Measurements from ENCODE around the gene TMEM168. TPM values are rescaled to one million over a fixed set of nuclear protein-coding genes. Genes with fewer than 3 reads are reported as not detected.

Gene TMEM168
- total and polyA plus RNA-seq, 2 of the 13 experiments (the other 11 are each of a cell fraction or from before 2014, with no cell fraction given), result 8.7 to 15.7 TPM

DNA sequence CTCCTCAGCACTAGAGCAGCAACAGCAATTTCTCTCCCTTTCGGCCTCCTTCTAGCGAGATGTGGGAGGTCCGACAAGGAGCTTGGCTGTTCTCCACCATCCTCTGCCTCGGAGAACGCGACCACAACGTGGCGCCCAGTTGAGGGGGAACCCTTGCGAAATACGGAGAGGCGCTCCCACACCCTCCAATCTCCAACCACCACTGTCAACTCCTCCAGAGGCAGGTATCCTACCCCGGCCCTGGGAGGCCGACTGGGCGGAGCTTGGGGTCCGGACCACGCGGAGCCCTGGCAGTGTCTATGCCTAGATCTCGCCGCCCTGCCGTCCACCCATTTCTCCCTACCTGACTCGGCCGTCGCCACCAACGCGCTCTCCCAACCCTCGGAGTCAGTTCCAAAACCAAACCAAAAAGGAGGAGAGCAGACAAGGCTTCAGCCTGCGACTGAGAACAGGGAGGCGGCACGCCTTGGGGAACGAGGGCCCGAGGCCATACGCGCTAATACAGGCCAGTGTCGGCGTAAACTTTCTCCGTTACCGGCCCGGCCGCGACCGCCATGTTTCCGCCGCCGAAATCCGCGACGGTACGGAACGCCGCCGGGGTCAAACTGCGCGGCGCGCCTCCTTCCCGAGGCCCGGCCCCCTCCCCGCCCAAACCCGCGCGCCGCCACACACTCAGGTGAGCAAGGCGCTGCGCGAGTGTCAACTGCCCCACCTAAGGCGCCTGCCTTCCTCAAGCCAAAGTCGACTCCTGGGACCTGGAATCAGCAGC, at the start of gene TMEM168 (continued):
- TF ChIP-seq MBNL3 (CRISPR knock-in tag; conservative IDR thresholded peaks at IDR 0.05), result no peak
- TF ChIP-seq, protein P1, sequence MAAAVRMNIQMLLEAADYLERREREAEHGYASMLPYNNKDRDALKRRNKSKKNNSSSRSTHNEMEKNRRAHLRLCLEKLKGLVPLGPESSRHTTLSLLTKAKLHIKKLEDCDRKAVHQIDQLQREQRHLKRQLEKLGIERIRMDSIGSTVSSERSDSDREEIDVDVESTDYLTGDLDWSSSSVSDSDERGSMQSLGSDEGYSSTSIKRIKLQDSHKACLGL (CRISPR knock-in tag; IDR thresholded peaks at IDR 0.05), result no peak
- no peak for TF ChIP-seq GLI4 (CRISPR knock-in tag; IDR thresholded peaks at IDR 0.05; ENCODE audit: borderline replicate concordance)
- TF ChIP-seq ZFYVE20 (CRISPR knock-in tag; IDR thresholded peaks at IDR 0.05; ENCODE audit: borderline replicate concordance, low read depth), result no peak
- TF ChIP-seq HNRNPUL1 (IDR thresholded peaks at IDR 0.05; ENCODE audit: low read depth, low read length), result no peak
- TF ChIP-seq, protein P2, sequence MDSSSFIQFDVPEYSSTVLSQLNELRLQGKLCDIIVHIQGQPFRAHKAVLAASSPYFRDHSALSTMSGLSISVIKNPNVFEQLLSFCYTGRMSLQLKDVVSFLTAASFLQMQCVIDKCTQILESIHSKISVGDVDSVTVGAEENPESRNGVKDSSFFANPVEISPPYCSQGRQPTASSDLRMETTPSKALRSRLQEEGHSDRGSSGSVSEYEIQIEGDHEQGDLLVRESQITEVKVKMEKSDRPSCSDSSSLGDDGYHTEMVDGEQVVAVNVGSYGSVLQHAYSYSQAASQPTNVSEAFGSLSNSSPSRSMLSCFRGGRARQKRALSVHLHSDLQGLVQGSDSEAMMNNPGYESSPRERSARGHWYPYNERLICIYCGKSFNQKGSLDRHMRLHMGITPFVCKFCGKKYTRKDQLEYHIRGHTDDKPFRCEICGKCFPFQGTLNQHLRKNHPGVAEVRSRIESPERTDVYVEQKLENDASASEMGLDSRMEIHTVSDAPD (CRISPR knock-in tag; IDR thresholded peaks at IDR 0.05), result peak; percentile 78; the same call in 1 of the 2 replicates
- no peak for TF ChIP-seq MIXL1 (CRISPR knock-in tag; IDR thresholded peaks at IDR 0.05)
- TF ChIP-seq TCF12 (IDR thresholded peaks at IDR 0.05), result no peak
- no peak for TF ChIP-seq TCF12 (CRISPR knock-in tag; IDR thresholded peaks at IDR 0.05)
- TF ChIP-seq, protein P3, sequence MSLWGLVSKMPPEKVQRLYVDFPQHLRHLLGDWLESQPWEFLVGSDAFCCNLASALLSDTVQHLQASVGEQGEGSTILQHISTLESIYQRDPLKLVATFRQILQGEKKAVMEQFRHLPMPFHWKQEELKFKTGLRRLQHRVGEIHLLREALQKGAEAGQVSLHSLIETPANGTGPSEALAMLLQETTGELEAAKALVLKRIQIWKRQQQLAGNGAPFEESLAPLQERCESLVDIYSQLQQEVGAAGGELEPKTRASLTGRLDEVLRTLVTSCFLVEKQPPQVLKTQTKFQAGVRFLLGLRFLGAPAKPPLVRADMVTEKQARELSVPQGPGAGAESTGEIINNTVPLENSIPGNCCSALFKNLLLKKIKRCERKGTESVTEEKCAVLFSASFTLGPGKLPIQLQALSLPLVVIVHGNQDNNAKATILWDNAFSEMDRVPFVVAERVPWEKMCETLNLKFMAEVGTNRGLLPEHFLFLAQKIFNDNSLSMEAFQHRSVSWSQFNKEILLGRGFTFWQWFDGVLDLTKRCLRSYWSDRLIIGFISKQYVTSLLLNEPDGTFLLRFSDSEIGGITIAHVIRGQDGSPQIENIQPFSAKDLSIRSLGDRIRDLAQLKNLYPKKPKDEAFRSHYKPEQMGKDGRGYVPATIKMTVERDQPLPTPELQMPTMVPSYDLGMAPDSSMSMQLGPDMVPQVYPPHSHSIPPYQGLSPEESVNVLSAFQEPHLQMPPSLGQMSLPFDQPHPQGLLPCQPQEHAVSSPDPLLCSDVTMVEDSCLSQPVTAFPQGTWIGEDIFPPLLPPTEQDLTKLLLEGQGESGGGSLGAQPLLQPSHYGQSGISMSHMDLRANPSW (CRISPR knock-in tag; IDR thresholded peaks at IDR 0.05; ENCODE audit: borderline replicate concordance), result no peak; the same call in 1 of the 2 replicates
- TF ChIP-seq, protein P4, sequence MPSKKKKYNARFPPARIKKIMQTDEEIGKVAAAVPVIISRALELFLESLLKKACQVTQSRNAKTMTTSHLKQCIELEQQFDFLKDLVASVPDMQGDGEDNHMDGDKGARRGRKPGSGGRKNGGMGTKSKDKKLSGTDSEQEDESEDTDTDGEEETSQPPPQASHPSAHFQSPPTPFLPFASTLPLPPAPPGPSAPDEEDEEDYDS (CRISPR knock-in tag; IDR thresholded peaks at IDR 0.05), result peak; percentile 39; the same call in 1 of the 2 replicates
- TF ChIP-seq ZNF468 (CRISPR knock-in tag; IDR thresholded peaks at IDR 0.05), result no peak
- TF ChIP-seq MAZ (IDR thresholded peaks at IDR 0.05; ENCODE audit: borderline replicate concordance, low read depth, low read length), result no peak
- TF ChIP-seq MAZ (CRISPR knock-in tag; IDR thresholded peaks at IDR 0.05; ENCODE audit: low read depth), result no peak
- no peak for TF ChIP-seq PHF5A (CRISPR knock-in tag; IDR thresholded peaks at IDR 0.05; ENCODE audit: low read depth, unreplicated experiment)
- TF ChIP-seq, protein P5, sequence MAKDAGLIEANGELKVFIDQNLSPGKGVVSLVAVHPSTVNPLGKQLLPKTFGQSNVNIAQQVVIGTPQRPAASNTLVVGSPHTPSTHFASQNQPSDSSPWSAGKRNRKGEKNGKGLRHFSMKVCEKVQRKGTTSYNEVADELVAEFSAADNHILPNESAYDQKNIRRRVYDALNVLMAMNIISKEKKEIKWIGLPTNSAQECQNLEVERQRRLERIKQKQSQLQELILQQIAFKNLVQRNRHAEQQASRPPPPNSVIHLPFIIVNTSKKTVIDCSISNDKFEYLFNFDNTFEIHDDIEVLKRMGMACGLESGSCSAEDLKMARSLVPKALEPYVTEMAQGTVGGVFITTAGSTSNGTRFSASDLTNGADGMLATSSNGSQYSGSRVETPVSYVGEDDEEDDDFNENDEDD (CRISPR knock-in tag; IDR thresholded peaks at IDR 0.05; ENCODE audit: borderline replicate concordance), result peak; percentile 39; the same call in 1 of the 2 replicates
- TF ChIP-seq, protein P6, sequence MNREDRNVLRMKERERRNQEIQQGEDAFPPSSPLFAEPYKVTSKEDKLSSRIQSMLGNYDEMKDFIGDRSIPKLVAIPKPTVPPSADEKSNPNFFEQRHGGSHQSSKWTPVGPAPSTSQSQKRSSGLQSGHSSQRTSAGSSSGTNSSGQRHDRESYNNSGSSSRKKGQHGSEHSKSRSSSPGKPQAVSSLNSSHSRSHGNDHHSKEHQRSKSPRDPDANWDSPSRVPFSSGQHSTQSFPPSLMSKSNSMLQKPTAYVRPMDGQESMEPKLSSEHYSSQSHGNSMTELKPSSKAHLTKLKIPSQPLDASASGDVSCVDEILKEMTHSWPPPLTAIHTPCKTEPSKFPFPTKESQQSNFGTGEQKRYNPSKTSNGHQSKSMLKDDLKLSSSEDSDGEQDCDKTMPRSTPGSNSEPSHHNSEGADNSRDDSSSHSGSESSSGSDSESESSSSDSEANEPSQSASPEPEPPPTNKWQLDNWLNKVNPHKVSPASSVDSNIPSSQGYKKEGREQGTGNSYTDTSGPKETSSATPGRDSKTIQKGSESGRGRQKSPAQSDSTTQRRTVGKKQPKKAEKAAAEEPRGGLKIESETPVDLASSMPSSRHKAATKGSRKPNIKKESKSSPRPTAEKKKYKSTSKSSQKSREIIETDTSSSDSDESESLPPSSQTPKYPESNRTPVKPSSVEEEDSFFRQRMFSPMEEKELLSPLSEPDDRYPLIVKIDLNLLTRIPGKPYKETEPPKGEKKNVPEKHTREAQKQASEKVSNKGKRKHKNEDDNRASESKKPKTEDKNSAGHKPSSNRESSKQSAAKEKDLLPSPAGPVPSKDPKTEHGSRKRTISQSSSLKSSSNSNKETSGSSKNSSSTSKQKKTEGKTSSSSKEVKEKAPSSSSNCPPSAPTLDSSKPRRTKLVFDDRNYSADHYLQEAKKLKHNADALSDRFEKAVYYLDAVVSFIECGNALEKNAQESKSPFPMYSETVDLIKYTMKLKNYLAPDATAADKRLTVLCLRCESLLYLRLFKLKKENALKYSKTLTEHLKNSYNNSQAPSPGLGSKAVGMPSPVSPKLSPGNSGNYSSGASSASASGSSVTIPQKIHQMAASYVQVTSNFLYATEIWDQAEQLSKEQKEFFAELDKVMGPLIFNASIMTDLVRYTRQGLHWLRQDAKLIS (CRISPR knock-in tag; IDR thresholded peaks at IDR 0.05), result no peak
- TF ChIP-seq ZNF350 (CRISPR knock-in tag; IDR thresholded peaks at IDR 0.05; ENCODE audit: borderline replicate concordance, low read depth), result peak; percentile 76; the same call in 1 of the 2 replicates
